Glomerular visceral epithelial cell (primary cell): ENCODE results near the gene CLMN.

ENCODE experiments used
- DNase-seq: peaks from one replicate; pipeline ENCODE4 v3.0.0-alpha.2; 2016; ENCODE audit errors: extremely low spot score

Gene CLMN

GRCh38 chr14:95341564-95341963, 21.9 kb upstream of the CLMN start:
- no peak for DNase-seq

DNA sequence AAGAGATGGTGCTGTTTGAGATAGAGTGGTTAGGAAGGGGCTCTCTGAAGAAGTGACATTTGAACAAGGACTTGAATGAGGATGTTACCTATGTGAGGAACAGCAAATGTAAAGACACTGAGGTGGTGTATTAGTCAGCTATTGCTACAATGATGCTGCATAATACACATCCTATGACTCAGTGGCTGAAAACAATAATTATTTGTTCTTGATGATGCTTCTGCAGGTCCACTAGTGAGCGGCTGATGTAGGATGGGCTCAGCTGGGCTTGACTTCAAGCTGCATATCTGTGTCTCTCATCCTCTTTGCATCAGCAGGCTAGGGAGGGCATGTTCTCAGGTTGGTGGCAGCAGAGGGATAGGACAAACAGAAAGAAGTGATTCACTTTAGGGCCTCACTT, 21.4 kb upstream of the CLMN start:
- DNase-seq = no peak

- no peak for DNase-seq
These were observed 20.5 kb upstream of the CLMN start for GRCh38 chr14:95340201-95340697.

DNA sequence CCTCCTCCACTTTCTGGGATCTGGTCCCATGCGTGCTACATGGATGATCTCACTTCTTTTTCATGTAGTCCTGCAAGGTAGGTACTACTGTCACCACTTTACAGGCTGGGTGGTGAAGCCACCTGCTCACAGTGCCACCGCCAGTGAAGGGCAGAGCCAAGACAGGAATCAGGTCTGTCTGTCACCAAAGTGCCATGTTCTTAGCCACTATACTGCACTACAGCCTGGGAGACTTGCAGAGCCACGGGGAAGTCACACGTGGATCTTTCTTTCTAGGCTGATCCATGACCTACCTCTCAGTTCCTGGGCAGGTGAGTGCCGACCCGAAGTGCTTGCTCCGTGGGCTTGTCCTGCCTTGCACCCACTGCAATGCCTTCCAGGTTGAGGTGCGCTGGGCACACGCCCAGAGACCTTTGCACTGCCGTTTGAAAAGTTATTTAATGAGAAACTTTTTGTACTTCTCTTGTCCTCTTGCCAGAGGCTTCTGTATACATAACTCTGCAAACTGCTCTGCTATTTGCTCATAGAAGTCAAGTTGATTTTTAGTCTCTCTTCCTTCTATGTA, 19.7 kb upstream of the CLMN start:
- DNase-seq = no peak

DNA sequence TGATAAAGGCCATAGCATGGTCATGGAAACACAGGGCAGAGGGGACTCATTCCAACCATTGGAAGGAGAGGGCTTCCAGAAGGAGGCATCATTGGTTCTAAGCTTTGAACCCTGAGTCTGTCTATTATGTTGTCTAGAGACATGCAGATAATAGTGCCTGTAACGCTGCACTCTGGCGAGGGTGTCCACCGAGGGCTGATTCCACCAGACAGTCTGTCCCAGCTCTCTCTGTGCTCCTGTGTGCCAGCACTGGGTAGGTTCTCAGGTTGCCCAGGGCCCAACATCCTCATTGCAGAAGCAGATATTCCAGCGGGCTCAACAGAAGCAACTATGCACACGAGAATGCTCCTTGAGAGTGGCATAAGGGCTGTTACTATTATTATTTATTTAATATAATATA, 18.7 kb upstream of the CLMN start:
- DNase-seq = no peak

GRCh38 chr14:95337041-95337595, 17.4 kb upstream of the CLMN start:
- no peak for DNase-seq

DNA sequence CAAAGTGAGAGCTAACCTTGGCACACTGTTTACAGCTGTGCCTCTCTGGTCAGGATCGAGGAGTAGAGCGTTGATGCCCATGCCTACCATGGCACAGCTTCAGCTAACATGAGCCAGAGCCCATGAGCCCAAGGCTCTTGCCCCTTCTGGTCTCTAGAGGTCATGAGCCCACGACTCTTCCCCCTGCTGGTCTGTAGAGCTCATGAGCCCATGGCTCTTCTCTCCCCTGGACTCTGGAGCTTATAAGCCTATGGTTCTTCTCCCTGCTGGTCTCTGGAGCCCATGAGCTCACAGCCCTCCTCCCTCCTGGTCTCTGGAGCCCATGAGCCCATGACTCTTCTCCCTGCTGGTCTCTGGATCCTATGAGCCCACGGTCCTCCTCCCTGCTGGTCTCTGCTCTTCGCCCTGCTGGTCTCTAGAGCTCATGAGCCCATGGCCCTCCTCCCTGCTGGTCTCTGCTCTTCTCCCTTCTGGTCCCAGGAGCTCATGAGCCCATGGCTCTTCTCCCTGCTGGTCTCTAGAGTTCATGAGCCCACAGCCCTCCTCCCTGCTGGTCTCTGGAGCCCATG, 16.6 kb upstream of the CLMN start:
- no peak for DNase-seq

DNA sequence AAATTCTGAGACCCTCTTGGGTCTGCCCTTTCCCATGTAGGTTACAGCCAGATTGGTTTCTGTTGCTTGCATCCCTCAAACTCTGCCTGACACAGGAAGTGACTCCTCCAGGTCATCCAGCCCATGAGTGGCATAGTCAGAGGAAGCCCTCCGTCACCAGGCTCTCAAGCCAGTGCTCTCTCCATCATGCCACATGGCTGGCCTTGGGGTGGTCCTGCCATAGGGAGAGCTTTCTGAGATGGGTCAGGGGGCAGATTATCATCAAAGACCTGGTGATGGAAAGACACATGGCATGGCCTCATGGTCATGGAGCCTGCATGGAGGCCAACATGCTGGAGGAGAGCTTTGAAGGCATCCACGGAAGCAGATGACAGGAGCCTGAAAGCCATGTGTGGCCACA, 15.4 kb upstream of the CLMN start:
- DNase-seq = no peak

DNA sequence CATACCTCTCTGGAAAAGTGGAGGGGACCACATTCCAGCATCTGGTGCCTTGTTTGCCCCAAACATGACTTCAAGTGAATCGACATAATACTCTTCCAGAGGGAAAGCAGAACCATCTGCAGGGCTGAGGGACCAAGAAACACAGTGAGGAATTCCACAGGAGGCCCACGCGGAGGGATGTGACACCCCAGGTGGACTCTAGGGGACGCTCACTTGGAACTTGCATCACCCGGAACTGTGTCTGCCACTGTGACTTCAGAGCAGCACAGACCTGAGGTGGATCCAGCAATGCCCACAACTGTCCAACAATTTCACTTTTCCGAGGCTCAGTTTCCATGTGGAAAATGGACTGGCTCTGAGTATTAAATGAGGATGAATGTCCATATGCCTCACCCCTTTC, 14.3 kb upstream of the CLMN start:
- DNase-seq = no peak

- DNase-seq = no peak
These were observed 12.9 kb upstream of the CLMN start for GRCh38 chr14:95332641-95333040.

DNA sequence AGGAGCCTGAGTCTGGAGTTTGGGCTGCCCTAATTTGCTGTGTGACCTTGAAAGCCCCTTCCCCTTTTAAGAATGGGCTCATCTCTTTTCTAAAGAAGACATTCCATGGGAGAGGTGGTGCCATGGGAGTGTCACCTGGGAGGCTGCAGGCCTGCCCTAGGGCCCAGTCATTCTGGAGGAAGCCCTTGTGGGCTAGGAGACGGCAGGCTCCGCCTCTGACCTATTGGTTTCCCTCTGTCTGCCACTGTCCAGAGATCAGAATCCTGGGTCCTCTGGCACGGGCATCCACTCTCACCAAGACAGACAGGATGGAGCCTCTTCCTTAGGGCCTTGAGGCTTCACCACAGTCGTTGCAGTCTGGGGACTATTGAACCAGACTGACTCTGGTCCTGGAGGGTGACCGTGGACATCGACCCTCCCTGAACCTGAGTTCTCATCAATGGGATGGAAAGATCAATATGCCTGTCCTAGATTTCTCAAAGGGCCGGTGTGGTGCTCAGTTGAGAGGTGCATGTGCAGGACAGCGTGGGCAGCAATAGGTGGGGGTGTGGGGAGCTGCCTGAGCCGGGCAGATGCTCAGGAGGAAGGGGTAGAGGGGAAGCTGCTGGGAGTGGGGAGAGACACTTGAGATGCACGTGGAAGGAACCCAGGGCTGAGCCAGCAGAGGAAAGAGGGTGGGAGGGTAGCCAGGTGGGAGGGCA, 12.2 kb upstream of the CLMN start:
- no peak for DNase-seq

DNA sequence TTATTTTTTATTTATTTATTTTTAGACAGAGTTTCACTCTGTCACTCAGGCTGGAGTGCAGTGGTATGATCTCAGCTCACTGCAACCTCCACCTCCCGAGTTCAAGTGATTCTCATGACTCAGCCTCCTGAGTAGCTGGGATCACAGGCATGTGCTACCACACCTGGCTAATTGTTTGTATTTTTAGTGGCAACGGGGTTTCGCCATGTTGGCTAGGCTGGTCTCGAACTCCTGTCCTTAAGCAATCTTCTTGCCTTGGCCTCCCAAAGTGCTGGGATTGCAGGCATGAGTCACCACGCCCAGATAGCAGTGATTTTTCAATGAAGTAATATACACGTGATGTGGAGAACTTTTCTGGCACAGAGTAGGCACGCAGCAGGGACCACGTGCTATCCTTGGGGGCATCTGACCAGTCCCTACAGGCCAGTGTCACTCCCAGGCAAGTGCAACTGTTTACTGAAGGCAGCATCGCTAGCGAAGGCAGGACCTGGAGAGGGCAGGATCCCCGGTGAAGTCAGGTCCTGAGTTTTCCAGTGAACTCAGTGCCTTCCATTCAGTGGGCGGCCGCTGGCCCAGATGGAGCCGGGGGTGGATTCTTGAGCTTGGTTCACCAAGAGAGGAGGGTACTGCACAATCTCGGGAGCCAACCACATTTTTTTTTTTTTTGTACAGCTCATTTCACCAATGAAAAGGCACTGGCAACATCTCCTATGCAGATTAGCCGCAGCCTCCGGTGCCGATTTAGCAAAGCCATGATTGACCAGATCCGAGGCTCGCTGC, 11.1 kb upstream of the CLMN start:
- DNase-seq = no peak

GRCh38 chr14:95329941-95330340, 10.2 kb upstream of the CLMN start:
- no peak for DNase-seq

GRCh38 chr14:95328729-95329503, 9.2 kb upstream of the CLMN start:
- no peak for DNase-seq

DNA sequence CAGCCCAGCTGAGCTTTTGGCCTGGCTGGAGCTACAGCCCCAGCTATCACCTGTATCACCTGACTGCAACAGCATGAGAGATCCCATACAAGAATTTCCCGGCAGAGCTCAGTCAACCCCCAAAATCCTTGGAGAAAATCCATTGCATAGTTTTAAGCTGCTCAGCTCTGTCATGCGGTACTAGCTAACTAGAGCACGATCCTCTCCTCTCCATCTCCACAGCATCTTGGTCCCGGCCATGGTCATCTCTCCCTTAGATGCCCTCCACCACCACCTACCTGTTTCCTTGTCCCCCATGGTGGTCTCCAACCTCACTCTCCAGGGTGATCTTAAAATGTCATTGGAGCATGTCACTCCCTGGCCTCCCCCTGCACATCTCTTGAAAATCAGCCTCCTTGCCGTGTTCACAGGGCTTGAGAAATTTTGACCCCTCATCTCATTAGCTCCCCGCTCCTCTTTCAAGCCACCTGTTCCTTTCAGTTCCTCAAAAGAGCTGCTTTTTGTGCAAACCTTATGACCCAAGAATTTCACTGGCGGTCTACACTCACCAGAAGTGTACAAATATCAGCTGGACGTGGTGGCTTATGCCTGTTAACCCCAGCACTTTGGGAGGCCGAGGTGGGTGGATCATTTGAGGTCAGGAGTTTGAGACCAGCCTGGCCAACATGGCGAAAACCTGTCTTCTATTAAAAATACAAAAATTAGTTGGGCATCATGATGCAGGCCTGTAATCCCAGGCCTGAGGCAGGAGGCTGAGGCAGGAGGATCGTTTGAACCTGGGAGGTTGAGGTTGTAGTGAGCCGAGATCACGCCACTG, 8.1 kb upstream of the CLMN start:
- DNase-seq = no peak

GRCh38 chr14:95326987-95327386, 7.3 kb upstream of the CLMN start:
- no peak for DNase-seq

DNA sequence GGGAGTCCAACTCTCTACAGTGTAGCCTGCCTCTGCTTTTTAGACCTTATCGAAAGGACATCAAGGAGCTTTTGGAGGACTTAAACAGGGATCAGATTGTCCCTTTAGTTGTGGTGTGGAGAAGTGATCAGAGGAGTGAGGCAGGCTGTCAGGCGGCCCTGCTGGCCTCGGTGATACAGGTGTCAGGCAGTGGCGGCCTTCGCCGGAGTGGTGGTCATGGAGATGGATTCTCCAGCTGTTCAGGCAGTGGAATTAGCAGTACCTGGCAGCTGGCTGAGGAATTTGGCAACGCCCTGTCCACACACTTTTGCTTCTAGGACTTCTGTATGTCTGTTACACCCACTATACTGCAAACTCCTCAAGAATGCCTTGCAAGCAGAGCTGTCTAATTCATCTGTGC, 4.2 kb upstream of the CLMN start:
- no peak for DNase-seq

DNA sequence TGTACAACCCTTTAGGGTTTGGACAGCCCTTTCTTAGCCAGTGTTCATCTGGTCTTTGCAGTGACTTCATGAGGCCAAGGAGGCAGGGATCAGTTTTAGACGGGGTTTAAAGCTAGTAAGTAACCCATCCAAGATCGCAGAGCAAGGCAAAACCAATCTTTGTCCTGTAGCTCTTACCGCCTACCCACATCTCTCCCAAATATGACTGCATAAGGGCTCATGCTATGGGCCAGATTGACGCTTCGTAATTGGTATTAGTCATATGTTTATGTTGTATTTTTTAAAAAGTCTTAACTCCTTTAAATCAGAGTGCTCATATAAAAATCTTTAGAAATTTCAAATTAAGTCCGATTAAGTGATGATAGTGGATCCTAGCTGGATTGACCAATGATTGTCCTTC, 3.7 kb upstream of the CLMN start:
- DNase-seq = no peak

DNA sequence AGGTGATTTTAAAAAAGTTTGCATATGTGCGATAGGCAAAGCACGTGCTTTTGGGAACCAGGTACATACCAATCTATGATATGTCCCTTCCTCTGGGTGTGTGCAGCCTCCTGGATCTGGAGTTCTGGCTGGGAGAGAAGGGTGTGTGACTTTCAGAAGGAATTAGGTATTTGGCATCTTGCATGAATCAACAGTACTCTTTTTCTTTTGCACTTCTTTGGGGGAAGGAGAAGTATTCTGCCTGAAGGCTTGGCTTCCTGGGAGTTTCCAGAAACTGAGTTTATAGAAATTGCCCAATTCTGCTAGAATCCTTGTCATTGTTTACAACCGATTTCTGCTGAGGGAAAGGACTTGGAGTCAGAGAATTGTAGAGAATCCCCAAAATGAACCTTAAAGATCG, 2.9 kb upstream of the CLMN start:
- no peak for DNase-seq

DNA sequence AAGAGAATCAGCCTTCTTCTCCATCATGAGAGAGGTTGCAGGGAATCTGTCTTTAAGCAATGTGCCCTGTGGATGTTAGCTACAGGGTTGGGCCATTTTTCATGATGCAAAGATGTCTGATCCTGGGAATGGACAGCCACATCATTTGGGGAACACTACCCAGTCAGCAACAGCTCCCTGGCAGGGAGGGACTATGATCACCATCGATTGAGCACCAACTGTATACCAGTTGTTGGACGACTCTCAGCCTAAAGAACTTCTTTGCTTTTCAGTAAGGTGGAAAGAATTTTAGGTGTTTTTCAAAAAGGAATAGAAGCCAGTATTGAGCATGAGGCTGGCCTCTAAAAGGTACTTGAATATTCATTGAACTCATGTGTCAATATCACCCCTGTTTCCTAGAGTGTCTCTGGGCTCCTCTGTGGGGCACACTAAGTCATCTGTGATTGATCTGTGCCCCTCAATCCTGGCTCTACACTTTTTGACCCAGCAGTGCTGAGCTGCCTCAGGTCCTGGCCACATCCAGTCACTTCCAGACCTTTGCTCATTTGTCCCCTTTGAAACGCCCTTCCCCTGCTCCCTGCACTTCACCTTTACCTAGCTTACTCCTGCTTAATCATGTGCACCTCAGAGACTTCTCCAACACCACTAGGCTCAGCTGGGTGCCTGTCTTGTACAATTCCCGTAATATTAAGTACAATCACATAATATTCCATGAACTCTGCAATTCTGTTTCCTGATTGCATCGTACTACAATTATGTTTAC, 2.2 kb upstream of the CLMN start:
- DNase-seq = no peak
